ENCODE data around the gene NOS1AP.
"Not testable (repeated sequence)": the region's sequence is repeated elsewhere in the genome, so short reads cannot be mapped to it uniquely, and the experiment has no call there.

NOS1AP gene

GRCh38 chr1:162400790-162401355 lies 331.4 kb downstream of the NOS1AP start:
- no peak for FAIRE-seq
- no peak for TF ChIP-seq POLR2A (IDR thresholded peaks at IDR 0.05; ENCODE audit: low read depth, low read length)
- no peak for DNase-seq (ENCODE audit: insufficient read length, low spot score)

GRCh38 chr1:162404550-162405160 lies 335.2 kb downstream of the NOS1AP start:
- TF ChIP-seq POLR2A (IDR thresholded peaks at IDR 0.05; ENCODE audit: low read depth, low read length) = no peak
- FAIRE-seq (peak; percentile 36), DNase-seq (ENCODE audit: insufficient read length, low spot score) (no peak)

GRCh38 chr1:162405800-162406199 lies 336.3 kb downstream of the NOS1AP start:
- FAIRE-seq = no peak
- no peak for TF ChIP-seq POLR2A (IDR thresholded peaks at IDR 0.05; ENCODE audit: low read depth, low read length)
- no peak for DNase-seq (ENCODE audit: insufficient read length, low spot score)

GRCh38 chr1:162406811-162407210 lies 337.3 kb downstream of the NOS1AP start:
- DNase-seq (ENCODE audit: insufficient read length, low spot score) (no peak), FAIRE-seq (no peak)
- TF ChIP-seq POLR2A (IDR thresholded peaks at IDR 0.05; ENCODE audit: low read depth, low read length) = no peak

GRCh38 chr1:162407539-162407938 lies 338.0 kb downstream of the NOS1AP start:
- TF ChIP-seq POLR2A (IDR thresholded peaks at IDR 0.05; ENCODE audit: low read depth, low read length) = no peak
- DNase-seq (ENCODE audit: insufficient read length, low spot score) = no peak
- no peak for FAIRE-seq

GRCh38 chr1:162412002-162412401 lies 342.5 kb downstream of the NOS1AP start, which contains the start of gene SH2D1B:
Gene SH2D1B (minus strand): TSS chr1:162412136. CDS start chr1:162412016, 120 bp downstream.
- FAIRE-seq = peak; percentile 98
- TF ChIP-seq POLR2A (IDR thresholded peaks at IDR 0.05; ENCODE audit: low read depth, low read length) = no peak
- DNase-seq (ENCODE audit: insufficient read length, low spot score) = peak; percentile 64

- DNase-seq (ENCODE audit: insufficient read length, low spot score) = no peak
- no peak for TF ChIP-seq POLR2A (IDR thresholded peaks at IDR 0.05; ENCODE audit: low read depth, low read length)
- FAIRE-seq = no peak
Observed at GRCh38 chr1:162416215-162416614, 346.7 kb downstream of the NOS1AP start.

GRCh38 chr1:162416909-162417308 lies 347.4 kb downstream of the NOS1AP start:
- TF ChIP-seq POLR2A (IDR thresholded peaks at IDR 0.05; ENCODE audit: low read depth, low read length) = no peak
- FAIRE-seq = no peak

GRCh38 chr1:162417650-162418049 lies 348.2 kb downstream of the NOS1AP start:
- no peak for FAIRE-seq
- DNase-seq (ENCODE audit: insufficient read length, low spot score) = no peak
- TF ChIP-seq POLR2A (IDR thresholded peaks at IDR 0.05; ENCODE audit: low read depth, low read length) = no peak

More at GRCh38 chr1:162416909-162417308, 347.4 kb downstream of the NOS1AP start:
- no peak for DNase-seq (ENCODE audit: insufficient read length, low spot score)

GRCh38 chr1:162418584-162418983 lies 349.1 kb downstream of the NOS1AP start:
- DNase-seq (ENCODE audit: insufficient read length, low spot score); FAIRE-seq: not testable (repeated sequence)

- FAIRE-seq; DNase-seq (ENCODE audit: insufficient read length, low spot score): not testable (repeated sequence)
Observed at GRCh38 chr1:162419450-162419931, 350.0 kb downstream of the NOS1AP start.

Measured in H54 (cell line).